SH-SY5Y (cell line): Measurements from ENCODE around the gene HNRNPLL.

Source experiments
- GATA2 ChIP-seq: IDR thresholded peaks from 2 replicates; pipeline ENCODE4 v1.6.1; 2011; ENCODE audit warnings: mild to moderate bottlenecking, low read depth, low read length
- GATA3 ChIP-seq: IDR thresholded peaks from 2 replicates; pipeline ENCODE4 v1.6.1; 2011; ENCODE audit warnings: low read depth, mild to moderate bottlenecking, low read length, moderate library complexity

Gene HNRNPLL

GRCh38 chr2:38517284-38517683 is 85.4 kb downstream of the HNRNPLL start:
- TF ChIP-seq GATA2 (no peak), GATA3 (no peak)

GRCh38 chr2:38516526-38516925 is 86.2 kb downstream of the HNRNPLL start:
- TF ChIP-seq GATA3 = no peak
- TF ChIP-seq GATA2 = no peak

- no peak for TF ChIP-seq GATA2
- TF ChIP-seq GATA3 = no peak
Measured at GRCh38 chr2:38516122-38516521, 86.6 kb downstream of the HNRNPLL start.

GRCh38 chr2:38515155-38516074 is 87.3 kb downstream of the HNRNPLL start:
- TF ChIP-seq GATA3 = no peak
- no peak for TF ChIP-seq GATA2

- TF ChIP-seq GATA2 (no peak), GATA3 (no peak)
Measured at GRCh38 chr2:38514603-38515154, 88.0 kb downstream of the HNRNPLL start.

GRCh38 chr2:38512211-38512610 is 90.5 kb downstream of the HNRNPLL start:
- no peak for TF ChIP-seq GATA2
- no peak for TF ChIP-seq GATA3
